Esophagus squamous epithelium (tissue), 4 donors: ENCODE measurements around the gene NR2C2.

Experiments used
- POLR2A ChIP-seq, 4 donors: fragments of 450-650 bp; IDR thresholded peaks; one replicate each; pipeline ENCODE4 v1.6.1; 2017; ENCODE audit warnings: antibody characterized with exemption in 4 of 4, mild to moderate bottlenecking in 4 of 4, moderate library complexity in 3 of 4
- TF ChIP-seq, protein P1 (sequence below), 6 experiments: fragments of 450-650 bp in 4 of 6; fragments of 200-600 bp in 2 of 6; sonication (generic) in 2 of 6; IDR thresholded peaks; one replicate each; pipeline ENCODE4 v1.5.1; 2016 to 2019; ENCODE audit warnings: antibody characterized with exemption in 6 of 6, mild to moderate bottlenecking in 4 of 6, moderate library complexity in 4 of 6

DNA sequence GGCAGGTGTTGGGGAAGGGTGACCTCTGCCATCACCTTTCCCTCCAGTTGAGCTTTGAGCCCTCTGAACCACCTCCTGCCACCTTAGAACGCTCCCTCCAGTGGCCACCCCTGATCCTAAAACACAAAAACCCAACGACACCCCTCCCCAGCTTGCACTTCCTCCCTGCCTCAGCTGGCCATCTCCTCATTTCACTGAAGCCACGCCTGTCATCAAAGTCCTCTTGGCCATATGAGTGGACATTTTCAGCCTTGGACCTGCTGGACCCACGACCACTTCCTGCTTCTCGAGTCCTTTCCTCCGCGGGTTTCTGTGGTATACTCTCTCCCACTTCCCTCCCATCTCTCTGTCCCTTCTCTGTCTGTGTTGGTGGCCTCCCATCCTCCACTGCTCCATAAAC lies 48.5 kb upstream of the NR2C2 start:
- no peak for TF ChIP-seq POLR2A (IDR thresholded peaks at IDR 0.05)
- TF ChIP-seq, protein P1, sequence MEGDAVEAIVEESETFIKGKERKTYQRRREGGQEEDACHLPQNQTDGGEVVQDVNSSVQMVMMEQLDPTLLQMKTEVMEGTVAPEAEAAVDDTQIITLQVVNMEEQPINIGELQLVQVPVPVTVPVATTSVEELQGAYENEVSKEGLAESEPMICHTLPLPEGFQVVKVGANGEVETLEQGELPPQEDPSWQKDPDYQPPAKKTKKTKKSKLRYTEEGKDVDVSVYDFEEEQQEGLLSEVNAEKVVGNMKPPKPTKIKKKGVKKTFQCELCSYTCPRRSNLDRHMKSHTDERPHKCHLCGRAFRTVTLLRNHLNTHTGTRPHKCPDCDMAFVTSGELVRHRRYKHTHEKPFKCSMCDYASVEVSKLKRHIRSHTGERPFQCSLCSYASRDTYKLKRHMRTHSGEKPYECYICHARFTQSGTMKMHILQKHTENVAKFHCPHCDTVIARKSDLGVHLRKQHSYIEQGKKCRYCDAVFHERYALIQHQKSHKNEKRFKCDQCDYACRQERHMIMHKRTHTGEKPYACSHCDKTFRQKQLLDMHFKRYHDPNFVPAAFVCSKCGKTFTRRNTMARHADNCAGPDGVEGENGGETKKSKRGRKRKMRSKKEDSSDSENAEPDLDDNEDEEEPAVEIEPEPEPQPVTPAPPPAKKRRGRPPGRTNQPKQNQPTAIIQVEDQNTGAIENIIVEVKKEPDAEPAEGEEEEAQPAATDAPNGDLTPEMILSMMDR (IDR thresholded peaks at IDR 0.05): no peak
